Mucosa of gallbladder (tissue), 1 donor: ENCODE data around the gene SYNPO2. TPM values are rescaled to one million over a fixed set of nuclear protein-coding genes. Genes with fewer than 3 reads are reported as not detected.
"Not testable (repeated sequence)": the region's sequence is repeated elsewhere in the genome, so short reads cannot be mapped to it uniquely, and the experiment has no call there.

Experiments
- DNase-seq: peaks from one replicate; pipeline ENCODE4 v3.0.0-alpha.2; 2020; ENCODE audit warnings: low spot score
- total RNA-seq: library from RNA; stranded (reverse); gene quantifications from one replicate; pipeline ENCODE4 v1.2.1, GENCODE V29; 2021
- donor health status: DM: no; HTN: no; CAD: no.

The SYNPO2 gene
- total RNA-seq, 1 donor from 2014 or later: 735 TPM

DNA sequence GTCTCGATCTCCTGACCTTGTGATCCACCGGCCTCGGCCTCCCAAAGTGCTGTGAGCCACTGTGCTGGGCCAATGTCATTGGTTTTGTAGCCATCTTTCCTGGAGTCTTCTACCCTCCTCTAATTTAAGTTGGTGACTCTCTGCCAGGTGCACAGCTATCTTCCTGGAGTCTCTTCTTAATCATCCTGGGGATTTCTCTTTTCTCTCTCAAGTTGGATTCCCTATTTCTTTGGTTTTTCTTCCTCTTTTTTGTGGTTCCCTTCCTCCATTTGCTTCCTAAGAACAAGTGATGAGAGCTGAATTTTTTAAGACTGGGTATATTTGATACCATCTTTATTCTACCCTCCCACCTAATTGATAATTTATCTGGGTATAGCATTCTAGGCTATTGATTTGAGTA, 113.8 kb downstream of the SYNPO2 start:
- no peak for DNase-seq

DNA sequence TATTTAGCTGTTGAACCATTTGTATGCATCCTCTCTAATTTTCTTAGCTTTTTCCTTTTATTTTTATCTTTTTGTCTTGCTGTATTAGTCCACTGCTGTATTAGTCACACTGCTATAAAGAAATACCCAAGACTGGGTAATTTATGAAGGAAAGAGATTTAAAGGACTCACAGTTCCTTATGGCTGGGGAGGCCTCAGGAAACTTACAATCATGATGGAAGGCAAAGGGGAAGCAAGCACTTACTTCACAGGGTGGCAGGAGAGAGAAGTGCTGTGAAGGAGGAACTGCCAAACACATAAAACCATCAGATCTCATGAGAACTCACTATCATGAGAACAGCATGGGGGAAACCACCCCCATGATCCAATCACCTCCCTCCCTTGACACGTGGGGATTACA, 114.3 kb downstream of the SYNPO2 start:
- DNase-seq: not testable (repeated sequence)

DNA sequence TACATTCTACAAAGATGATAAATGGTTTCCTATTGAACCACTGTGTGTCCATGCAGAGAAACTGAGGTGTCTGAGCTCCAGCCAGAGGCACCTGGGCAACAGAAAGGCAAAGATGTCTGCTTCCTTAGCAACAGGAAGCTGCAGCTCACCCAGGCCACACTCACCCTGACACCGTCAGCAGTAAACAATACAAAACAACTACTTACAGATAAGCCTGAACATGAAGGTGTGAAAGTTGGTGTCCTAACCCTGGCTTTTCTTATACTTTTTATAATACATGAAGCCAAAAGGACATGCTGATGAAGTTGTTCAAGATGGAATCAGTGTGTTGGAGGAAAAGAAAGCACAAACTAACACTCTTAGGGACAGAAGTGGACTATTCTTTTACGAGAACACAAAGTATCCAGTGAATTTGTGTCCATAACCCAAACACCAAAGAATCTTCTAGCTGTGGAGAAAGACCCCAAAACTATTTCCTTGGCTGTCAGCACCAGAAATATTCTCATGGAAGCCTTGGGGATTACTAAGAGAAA, 117.3 kb downstream of the SYNPO2 start:
- no peak for DNase-seq

GRCh38 chr4:119008761-119009160, 120.1 kb downstream of the SYNPO2 start:
- DNase-seq: no peak

DNA sequence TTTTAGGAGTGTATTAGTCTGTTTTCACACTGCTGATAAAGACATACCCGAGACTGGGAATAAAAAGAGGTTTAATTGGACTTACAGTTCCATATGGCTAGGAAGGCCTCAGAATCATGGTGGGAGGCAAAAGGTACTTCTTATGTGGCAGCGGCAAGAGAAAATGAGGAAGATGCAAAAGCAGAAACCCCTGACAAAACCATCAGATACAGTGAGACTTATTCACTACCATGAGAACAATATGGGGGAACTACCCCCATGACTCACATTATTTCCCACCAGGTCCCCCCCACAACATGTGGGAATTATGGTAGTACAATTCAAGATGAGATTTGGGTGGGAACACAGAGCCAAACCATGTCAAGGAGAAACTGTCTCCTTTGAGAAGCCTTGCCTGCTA, 121.6 kb downstream of the SYNPO2 start:
- DNase-seq: not testable (repeated sequence)

DNA sequence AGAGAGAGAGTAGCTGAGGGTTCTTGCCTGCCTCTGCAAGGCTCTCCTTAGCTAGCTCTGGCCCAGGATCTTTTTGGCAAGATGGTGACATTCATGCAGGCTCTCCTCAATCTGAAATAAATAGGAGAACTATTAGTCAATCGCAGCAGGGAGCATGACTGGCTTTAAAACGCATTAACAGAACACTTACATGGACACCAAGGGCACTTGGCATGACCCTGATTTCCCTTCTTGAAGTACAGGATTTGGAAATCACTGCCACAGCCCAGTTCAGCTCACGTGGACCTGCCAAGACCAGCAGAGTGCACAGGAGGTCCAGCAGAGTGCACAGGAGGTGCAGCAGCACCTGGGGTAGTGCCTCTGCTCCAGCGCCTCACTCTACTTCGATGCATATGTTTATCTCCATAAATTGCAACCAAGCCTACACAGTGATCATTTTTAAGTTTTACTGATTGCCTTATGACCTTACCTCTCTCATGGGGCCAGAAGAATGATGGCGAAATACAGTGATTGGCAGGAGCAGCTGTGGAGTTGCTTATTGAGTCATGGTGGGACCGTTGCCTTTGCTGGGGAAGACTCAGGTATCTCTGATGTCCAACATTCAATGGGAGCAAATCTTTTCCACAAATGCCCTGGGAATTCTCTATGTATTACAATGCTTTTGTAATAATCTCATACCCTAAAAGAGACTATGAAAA, 122.4 kb downstream of the SYNPO2 start:
- no peak for DNase-seq

DNA sequence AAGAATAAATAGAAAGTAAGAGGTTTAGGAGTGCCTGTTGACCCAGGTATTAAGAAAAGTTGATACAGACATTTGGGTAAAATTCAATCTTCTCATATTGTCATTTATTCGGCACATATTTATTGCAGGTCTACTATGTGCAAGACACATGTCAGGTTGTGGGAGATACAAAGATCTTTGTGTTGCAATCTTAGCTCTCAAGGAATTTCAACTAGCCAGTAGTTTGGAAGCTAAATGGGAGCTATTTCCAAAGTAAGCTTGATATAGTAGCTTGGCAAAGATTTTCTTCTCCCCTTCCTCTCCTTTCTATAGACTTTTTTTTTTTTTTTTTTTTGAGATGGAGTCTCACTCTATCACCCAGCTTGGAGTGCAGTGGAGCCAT, 122.9 kb downstream of the SYNPO2 start:
- no peak for DNase-seq

GRCh38 chr4:119014658-119015057, 126.0 kb downstream of the SYNPO2 start:
- no peak for DNase-seq

GRCh38 chr4:119016636-119017035, 128.0 kb downstream of the SYNPO2 start:
- DNase-seq: no peak

GRCh38 chr4:119017636-119018035, 129.0 kb downstream of the SYNPO2 start:
- no peak for DNase-seq

GRCh38 chr4:119020158-119020557, 131.5 kb downstream of the SYNPO2 start:
- DNase-seq: no peak

DNA sequence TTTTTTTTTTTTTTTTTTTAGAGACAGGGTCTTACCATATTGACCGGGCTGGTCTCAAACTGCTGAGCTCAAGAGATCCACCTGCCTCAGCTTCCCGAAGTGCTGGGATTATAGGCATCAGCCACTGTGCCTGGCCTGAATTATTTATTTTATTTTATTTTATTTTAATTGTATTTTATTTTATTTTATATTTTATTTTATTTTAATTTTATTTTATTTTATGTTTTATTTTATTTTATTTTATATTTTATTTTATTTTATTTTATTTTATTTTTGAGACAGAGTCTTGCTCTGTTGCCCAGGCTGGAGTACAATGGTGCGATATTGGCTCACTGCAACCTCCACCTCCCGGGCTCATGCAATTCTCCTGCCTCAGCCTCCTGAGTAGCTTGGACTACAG, 133.9 kb downstream of the SYNPO2 start:
- not testable (repeated sequence) for DNase-seq

- DNase-seq: no peak
Measured at GRCh38 chr4:119024102-119024501, 135.4 kb downstream of the SYNPO2 start.

DNA sequence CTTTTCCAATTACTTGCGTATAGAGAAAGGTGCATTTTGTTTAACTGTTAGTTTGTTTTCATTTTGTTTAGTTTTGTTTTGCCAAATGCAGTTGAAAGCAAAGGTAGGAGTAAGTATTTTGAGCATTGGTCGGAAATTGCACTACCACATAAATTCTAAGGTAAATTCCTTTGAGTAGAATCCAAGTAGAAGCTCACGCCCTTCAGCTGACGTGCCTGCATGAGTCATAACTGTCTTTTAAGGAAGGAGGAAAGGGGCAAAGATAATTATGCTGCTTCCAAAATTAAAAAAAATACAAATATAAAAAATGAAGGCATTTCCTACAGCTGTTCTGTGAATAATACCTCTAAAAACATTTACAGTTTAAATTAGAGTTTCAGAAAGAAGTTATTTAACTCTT, 136.8 kb downstream of the SYNPO2 start:
- no peak for DNase-seq

GRCh38 chr4:119025916-119026661, 137.4 kb downstream of the SYNPO2 start:
- DNase-seq: peak; percentile 63

DNA sequence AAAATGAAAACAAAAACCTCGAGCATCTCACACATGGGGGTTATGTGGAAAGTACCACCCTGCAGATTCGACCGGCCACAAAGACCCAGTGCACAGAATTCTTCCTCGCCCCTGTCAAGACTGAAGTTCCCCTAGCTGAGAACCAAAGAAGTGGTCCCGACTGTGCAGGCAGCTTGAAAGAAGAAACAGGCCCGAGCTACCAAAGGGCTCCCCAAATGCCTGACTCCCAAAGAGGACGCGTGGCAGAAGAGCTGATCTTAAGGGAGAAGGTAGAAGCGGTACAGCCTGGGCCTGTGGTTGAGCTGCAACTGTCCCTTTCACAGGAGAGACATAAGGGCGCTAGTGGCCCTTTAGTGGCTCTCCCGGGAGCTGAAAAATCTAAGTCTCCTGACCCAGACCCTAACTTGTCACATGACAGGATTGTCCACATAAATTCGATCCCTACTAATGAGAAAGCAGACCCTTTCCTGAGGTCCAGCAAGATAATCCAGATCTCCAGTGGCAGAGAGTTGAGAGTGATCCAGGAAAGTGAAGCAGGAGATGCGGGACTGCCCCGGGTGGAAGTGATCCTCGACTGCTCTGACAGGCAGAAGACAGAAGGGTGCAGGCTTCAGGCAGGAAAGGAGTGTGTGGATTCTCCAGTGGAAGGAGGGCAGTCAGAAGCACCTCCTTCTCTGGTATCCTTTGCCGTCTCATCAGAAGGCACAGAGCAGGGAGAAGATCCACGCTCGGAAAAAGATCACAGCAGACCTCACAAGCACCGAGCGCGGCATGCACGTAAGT, 138.2 kb downstream of the SYNPO2 start:
- DNase-seq: peak; percentile 36

GRCh38 chr4:119027811-119028210, 139.2 kb downstream of the SYNPO2 start:
- no peak for DNase-seq

GRCh38 chr4:119028296-119028695, 139.6 kb downstream of the SYNPO2 start:
- DNase-seq: no peak

DNA sequence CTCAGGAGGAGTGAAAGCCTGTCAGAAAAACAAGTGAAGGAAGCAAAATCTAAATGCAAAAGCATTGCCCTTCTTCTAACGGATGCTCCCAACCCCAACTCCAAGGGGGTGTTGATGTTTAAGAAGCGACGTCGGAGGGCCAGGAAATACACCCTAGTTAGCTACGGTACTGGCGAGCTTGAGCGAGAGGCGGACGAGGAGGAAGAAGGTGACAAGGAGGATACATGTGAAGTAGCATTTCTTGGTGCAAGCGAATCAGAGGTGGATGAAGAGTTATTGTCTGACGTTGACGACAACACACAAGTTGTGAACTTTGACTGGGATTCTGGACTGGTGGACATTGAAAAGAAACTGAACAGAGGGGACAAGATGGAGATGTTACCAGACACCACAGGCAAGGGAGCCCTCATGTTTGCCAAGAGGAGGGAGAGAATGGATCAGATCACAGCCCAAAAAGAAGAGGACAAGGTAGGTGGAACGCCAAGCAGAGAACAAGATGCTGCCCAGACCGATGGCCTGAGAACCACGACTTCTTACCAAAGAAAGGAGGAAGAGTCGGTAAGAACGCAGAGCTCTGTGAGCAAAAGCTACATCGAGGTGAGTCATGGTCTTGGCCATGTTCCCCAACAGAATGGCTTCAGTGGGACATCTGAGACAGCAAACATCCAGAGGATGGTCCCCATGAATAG, 141.3 kb downstream of the SYNPO2 start:
- no peak for DNase-seq

DNA sequence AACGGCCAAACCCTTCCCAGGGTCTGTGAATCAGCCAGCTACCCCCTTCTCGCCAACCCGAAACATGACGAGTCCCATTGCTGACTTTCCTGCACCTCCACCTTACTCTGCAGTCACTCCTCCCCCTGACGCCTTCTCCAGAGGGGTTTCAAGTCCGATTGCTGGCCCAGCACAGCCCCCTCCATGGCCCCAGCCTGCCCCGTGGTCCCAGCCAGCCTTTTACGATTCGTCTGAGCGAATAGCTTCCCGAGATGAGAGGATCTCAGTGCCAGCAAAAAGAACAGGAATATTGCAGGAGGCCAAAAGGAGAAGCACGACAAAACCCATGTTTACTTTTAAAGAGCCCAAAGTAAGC, 141.9 kb downstream of the SYNPO2 start:
- DNase-seq: no peak

- DNase-seq: no peak
Measured at GRCh38 chr4:119031218-119031617, 142.6 kb downstream of the SYNPO2 start.
